Neural progenitor cell (in vitro differentiated cells): ENCODE results near the gene C12orf76.

Source experiments
- CTCF ChIP-seq: fragments of 200-600 bp; sonication (generic); IDR thresholded peaks from 2 replicates; pipeline ENCODE4 v1.5.1; 2017; ENCODE audit warnings: antibody characterized with exemption, mild to moderate bottlenecking
- EZH2 ChIP-seq: fragments of 200-600 bp; sonication (generic); IDR thresholded peaks from 2 replicates; pipeline ENCODE4 v1.6.1; 2017; ENCODE audit warnings: antibody characterized with exemption, mild to moderate bottlenecking, moderate library complexity
- EZH2phosphoT487 ChIP-seq: fragments of 200-600 bp; sonication (generic); IDR thresholded peaks from 2 replicates; pipeline ENCODE4 v1.6.1; 2017; ENCODE audit warnings: antibody characterized with exemption

- TF ChIP-seq EZH2phosphoT487 (no peak), CTCF (no peak), EZH2 (no peak)
Measured at GRCh38 chr12:110071967-110072366, 23.6 kb upstream of the C12orf76 start.
